Frontal cortex (tissue), 4 donors: Measurements from ENCODE around the gene OR5H2. TPM values are rescaled to one million over a fixed set of nuclear protein-coding genes. Genes with fewer than 3 reads are reported as not detected.
"Not testable (repeated sequence)": the region's sequence is repeated elsewhere in the genome, so short reads cannot be mapped to it uniquely, and the experiment has no call there.

ENCODE experiments used
- DNase-seq, 2 donors: peaks; one replicate each; pipeline ENCODE4 v3.0.0; 2012; ENCODE audit warnings: low spot score in 2 of 2
- FAIRE-seq: peaks from 2 replicates; lab custom pipeline; 2012; peaks lifted over from hg19 to GRCh38; lab: Jason Lieb, UNC
- total RNA-seq: library from RNA; depleted of rRNA; stranded (reverse); fragments of >200 nt; gene quantifications from one replicate; pipeline ENCODE4 v1.2.3, GENCODE V29; 2014
- donor health status: control.
- donor health status: control.
- donor health status: control.

OR5H2 gene
- not detected for total RNA-seq

DNA sequence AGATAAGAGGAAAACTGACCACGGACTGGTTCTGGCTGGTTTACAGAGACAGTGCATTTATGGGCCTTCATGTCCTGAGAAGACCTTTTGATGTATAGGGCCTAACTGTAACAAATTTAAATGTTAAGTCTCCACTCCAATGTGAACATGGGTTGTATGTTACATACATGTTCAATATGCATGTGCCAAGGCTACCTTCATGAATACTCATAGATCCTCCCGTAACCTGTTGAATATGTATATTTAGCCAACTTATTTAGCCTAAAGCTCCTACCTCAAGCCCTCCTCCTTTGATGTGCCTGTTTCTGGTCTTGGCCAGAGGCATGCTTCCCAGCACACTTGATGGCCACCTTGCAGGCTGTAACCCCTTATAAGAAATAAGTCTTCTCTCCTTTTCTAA is at the start of gene OR5H2:
Gene OR5H2 (plus strand): TSS at position 301 of the 400 bp plus-strand sequence. CDS start 398 bp downstream, outside the sequence.
- DNase-seq (no peak), FAIRE-seq (no peak)

DNA sequence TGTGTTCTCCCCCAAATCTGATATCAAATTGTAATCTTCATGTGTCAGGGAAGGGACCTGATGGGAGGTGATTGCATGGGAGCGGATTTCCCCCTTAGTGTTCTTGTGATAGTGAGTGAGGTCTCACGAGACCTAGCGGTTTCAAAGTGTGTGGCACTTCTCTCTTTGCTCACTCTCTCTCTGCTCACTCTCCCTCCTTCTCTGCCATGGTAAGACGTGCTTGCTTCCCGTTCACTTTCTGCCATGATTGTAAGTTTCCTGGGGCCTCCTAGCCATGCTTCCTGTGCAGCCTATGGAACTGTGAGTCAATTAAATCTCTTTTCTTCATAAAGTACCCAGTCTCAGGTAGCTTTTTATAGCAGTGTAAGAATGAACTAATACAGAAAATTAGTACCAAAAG is 48.8 kb upstream of the OR5H2 start:
- no peak for FAIRE-seq
- DNase-seq = no peak

DNA sequence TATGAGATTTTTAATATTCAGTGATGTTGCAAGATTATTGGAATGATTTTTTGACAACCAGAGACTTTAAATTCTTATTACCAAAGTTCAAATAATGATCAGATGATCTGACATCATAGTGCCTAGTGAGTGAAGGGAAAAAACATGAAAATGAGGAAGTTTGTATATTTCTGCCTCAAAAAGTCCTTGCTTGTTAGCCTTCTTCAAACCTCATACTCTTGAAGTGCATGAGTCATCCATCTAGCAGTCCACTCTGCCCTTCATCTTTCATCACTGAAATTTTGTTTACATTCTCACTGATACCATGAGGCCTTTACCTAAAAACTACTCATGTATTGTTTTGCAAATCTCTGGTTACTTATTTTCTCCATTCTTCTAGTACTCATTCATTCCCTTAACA is 42.2 kb upstream of the OR5H2 start:
- FAIRE-seq = no peak
- DNase-seq = no peak

DNA sequence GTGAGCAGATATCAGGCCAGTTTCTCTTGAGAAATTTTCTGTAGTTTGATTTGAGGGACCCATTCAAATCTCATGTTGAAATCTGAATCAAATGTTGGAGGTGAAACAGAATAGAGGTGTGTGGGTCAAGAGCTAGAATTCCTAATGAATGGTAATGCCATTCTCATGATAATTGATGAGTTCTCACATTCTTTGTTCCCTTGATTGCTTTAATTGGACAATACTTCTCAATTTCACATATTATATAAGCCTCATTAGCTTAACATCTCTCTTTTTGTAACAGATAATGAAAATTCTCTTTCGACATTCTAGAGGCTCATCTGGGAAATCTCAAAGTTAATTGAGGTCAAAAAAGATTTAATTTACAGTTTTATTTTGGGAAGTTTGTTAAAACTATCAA is 40.1 kb upstream of the OR5H2 start:
- no peak for DNase-seq

DNA sequence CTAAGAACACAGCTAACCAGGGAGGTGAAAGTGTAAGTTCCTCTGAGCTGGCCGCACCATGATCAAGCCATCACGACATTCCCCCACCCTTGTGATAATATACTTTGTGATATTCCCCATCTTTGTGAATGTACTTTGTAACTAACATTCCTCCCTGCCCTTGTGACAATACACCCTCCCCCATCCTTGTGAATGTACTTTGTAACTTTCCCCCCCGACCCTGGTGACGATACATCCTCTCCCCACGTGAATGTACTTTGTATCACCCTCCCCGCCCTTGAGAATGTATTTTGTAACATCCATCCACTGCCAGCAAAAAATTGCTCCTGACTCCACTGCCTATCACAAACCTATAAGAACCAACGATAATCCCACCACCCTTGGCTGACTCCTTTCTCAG is 38.5 kb upstream of the OR5H2 start:
- FAIRE-seq = no peak

More for the DNA sequence above, 40.1 kb upstream of the OR5H2 start:
- no peak for FAIRE-seq

DNA sequence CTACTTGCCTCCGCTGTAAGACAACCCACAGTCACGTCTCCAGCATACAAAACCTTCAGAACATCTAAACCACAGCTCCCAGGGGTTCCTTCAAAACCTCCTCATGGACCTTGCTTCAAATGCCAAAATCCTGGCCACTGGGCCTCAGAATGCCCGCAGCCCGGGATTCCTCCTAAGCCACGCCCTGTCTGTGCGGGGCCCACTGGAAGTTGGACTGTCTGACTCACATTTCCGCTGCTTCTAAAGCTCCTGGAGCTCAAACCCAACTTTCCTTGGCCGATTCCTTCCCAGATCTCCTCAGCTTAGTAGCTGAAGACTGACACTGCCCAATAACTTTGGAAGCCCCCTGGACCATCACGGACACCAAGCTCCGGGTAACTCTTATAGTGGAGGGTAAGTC is 36.2 kb upstream of the OR5H2 start:
- DNase-seq (no peak), FAIRE-seq (no peak)

More for the DNA sequence above, 38.5 kb upstream of the OR5H2 start:
- DNase-seq = no peak

DNA sequence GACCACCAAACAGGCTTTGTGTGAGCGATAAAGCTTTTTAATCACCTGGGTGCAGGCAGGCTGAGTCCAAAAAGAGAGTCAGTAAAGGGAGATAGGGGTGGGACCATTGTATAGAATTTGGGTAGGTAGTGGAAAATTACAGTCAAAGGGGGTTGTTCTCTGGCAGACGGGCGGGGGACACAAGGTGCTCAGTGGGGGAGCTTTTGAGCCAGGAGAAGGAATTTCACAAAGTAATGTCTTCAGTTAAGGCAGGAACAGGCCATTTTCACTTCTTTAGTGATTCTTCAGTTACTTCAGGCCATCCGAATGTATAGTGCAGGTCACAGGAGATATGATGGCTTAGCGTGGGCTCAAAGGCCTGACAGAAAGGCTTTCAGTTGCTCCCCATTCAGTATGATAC is 26.3 kb upstream of the OR5H2 start:
- FAIRE-seq, DNase-seq: not testable (repeated sequence)

DNA sequence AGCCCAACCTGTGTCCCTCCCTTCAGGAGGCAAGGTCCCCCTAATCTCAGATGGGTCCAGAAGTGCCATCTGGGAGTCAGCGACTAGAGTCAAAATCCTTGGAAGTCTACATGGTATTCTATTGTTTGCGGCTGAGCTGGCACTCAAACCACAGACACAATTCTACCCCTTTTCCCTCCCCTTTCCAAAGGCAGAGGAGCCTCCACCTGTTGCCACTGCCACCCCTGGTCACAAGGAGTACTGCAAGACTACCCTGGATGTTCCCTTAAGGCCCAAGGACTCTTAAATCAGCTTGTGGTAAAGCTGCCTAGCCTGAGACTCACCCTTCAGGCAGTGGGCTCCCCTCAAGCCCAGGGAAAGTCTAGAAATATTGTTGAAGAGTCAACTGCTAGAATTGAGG is 22.6 kb upstream of the OR5H2 start:
- DNase-seq (no peak), FAIRE-seq (no peak)

DNA sequence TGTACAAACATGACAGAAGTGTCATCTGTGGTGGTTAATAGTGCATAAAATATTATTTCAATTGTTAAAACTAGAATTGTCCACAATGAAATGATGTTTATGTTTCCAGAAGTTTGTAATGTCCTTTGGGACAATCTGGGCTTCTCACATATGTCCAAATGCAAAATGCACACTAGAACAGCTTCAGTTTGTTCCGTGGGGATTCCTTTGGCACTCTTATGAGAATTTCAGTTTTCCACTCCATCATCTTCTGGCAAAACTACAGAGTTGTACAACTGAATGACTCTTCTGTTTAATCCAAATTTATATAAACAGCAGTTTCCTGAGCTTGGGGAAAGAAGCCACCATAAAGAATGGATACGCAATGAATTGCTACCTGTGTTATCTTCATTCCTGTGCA is 20.3 kb upstream of the OR5H2 start:
- no peak for FAIRE-seq
- no peak for DNase-seq

DNA sequence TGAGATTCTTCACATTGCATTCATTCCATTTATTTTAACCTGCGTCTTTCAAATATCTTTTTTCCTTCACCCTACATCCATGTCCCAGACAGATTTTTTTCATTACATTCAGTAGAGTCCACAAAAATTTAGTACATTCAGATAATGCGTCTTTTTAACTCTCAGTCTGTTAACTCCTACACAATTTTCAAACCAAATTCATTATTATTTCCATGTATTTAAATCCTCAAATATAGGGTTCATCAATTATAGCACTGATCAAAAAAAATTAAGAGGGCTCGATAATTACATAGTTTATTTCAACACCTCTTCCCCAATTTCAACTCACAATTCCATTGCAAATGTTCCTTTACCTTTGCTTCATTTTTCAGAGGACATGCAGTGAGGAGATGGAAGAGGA is 18.4 kb upstream of the OR5H2 start, which contains the start of gene OR5H6:
Gene OR5H6 (plus strand): TSS at position 301 of the 400 bp plus-strand sequence. CDS start 89 bp downstream, at position 390.
- DNase-seq (no peak), FAIRE-seq (no peak)

DNA sequence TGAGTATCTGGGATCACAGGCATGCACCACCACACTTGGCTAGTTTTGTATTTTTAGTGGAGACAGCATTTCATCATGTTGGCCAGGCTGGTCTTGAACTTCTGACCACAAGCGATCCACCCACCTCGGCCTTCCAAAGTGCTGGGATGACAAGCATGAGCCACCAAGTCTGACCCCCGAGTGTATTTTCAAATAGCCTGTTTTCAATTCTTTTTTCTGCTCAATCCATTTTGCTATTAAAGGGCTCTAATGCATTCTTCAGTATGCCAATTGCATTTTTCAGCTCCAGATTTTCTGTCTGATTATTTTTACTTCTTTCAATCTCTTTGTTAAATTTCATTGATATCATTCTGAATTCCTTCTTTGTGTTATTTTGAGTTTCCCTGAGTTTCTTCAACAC is 12.5 kb upstream of the OR5H2 start:
- DNase-seq (no peak), FAIRE-seq (no peak)

DNA sequence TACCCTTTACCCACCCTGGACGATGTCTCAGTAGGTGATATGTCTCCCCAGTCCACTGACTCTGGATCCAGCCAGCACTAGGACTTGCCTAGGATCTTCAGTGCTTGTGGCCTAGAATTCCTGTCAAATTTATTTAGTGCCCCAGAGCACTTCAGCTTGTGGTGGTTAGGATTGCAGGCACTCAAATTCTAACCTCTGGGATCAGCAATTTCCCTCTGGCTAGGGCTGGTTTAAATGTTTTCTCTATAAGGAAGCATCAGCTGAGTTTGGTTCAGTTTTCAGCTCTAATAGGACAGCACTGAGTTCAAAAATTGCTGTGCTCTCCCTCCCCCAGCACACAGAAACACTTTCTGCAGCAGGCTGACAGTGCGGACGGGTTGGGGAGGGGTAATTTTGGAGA is 10.2 kb upstream of the OR5H2 start:
- FAIRE-seq = no peak
- no peak for DNase-seq

DNA sequence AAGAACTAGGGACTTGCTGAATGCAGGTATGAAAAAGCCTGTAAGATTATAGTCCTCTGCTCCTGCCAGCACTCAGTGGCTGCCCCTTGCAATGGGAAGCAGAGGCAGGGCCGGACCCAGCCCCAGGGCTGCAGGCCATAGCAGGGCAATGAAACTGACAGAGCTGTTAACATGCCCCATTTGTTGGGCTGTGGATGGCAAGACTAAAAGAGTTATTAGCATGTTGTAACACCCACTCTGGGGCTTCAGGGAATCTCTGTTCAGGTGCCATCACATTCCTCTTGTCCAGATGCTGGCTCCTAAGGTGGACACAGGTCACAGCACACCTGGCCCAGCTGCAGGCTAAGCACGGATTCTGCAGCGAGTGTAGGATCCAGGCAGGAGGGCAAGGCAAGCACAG is 7.4 kb upstream of the OR5H2 start:
- DNase-seq (no peak), FAIRE-seq (no peak)

DNA sequence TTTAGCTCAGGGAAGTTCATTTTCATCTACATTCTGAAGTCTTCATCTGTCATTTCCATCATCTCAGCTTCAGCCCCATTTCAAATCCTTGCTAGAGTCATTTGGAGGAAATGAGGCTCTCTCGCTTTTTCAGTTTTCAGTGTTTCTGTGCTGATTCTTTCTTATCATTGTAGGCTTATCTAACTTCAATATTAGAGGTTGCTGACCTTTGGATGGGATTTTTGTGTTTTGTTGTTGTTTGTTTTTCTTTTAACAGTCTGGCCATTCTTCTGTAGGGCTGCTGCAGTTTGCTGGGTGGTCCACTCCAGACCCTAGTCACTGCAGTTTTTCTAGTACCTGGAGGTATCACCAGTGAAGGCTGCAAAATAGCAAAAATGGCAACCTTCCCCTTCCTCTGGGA is 8.6 kb downstream of the OR5H2 start:
- DNase-seq (no peak), FAIRE-seq (no peak)

DNA sequence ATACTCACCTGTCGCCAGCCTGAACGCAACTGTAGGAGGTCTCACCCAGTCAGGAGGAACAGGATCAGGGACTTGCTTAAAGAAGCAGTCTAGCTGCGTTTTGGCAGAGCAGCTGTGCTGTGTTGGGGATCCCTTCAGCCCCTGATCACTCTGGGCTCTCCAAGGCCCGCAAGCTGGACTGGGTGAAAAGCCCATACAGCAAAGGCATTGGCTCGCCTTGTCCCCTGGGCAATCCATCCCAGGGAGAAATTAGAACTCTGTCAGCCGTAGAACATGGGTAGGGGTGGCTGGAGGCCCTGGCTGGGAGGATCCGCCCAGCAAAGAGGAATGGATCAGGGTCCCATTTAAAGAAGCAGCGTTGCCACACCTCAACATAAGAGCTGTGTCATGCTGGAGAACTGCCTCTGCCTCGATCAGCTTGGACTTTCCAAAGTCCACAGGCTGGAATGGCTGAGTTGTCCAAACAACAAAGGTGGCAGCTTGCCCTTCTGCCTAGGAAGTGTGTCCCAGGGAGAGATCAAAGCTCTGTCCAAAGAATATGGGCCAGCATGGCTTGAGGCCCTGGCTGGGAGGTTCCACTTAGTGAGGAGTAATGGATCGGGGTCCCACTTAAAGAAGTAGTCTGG is 9.1 kb downstream of the OR5H2 start:
- no peak for FAIRE-seq

DNA sequence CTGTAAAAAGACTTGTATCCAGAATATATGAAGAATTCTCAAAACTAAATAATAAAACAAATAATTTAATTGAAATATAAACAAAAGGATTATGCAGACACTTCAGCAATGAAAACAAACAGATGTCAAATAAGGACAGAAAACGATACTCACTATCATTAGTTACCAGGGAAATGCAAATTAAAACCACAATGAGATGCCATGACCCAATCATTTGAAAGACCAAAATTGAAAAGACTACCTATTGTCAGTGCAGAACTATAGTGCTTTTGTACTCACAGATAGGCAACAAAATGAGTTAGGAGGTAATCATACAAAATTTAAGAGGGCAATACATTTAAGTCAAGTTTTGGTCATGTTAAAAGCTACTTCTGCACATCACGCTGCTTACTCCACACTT is 39.8 kb downstream of the OR5H2 start:
- no peak for DNase-seq
- FAIRE-seq = no peak

More for the DNA sequence above, 9.1 kb downstream of the OR5H2 start:
- no peak for DNase-seq

DNA sequence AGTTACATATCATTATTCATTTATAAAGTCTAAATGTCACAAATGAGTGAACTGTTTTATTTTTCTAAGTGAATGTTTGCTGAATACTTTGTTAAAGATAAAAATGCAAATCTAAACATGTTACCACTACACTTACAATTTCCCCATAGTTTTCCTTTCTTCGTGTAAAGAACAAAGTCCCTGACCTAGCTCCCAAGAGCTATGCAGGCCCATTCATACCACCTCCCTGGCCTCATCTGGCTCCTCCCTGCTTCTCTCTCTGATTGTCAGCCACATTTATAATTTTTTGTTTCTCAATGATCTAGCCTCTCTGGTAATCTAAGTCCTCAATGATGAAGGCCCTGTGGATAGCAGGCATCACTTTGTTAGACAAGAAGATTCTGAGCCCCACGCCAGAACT is 40.4 kb downstream of the OR5H2 start:
- DNase-seq (no peak), FAIRE-seq (no peak)

DNA sequence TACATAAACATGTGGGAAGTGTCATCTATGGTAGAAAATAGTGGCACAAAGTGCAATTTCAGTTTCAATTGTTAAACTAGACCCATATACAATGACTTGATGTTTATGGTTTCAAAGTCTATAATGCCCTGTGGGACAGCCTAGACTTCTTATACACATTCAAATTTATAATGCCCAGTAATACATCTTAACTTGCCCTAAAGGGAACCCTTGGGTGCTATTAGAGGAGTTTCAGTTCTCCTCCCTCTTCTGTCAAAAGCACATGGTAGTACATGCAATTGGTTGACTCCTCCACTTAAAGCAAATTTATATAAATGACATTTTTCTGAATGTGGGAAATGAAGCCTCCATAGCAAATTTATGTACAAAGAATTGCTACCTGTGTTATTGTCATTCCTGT is 41.1 kb downstream of the OR5H2 start:
- DNase-seq (no peak), FAIRE-seq (no peak)

DNA sequence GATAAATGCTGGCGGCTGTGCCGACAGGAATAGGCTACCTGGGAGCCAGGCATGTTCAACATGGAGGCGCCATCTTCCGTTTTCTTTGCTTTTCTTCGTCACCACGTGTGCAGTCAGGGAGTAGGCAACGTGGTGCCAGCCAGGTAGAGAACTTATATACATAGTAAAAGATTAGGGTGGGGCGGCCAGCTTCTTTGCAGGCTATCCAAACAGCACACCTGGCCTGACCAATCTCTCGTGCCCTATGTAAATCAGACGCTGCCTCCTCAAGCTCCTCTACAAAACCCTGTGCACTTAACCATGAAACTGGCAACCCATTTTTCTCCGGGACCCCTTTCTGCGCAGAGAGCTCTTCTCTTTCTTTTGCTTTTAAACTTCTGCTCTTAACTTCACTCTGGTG is 42.8 kb downstream of the OR5H2 start:
- DNase-seq = no peak
- no peak for FAIRE-seq

DNA sequence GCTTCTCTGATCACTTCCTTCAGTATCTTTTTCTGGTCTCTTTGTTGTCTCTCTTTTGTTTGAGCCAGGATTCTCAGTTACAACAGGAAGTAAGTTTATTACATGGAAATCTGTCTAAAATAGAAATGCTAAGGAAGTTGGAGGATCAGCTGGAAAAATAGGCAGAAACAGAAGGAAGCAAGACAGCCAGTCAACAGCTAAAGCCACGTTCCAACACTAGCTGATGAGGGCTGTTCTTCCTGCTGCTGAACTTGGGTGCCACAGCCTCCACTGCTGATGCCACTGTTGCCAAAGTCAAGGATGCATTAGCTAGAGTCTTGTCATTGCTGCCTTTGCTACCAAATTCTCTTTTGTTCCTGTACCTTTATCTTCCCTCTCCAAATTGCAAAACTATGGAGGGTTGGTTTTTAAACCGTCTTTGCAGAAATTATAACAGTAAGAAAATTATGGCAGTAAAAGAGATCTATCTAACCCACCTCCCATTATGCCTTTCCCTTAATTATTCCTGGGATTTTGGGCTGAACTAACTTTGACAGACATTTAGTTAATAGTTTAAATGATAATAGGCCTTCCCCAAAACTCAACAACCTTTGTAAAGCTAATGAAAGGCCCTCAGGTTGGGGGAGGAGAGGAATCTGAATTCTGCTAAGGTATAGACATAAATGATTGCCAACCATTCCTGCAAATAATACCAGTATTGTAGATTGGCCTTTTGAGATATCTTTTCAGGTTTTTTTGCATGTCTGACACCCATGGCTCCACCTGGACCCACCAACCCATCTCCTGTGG is 44.0 kb downstream of the OR5H2 start:
- no peak for DNase-seq
- no peak for FAIRE-seq

DNA sequence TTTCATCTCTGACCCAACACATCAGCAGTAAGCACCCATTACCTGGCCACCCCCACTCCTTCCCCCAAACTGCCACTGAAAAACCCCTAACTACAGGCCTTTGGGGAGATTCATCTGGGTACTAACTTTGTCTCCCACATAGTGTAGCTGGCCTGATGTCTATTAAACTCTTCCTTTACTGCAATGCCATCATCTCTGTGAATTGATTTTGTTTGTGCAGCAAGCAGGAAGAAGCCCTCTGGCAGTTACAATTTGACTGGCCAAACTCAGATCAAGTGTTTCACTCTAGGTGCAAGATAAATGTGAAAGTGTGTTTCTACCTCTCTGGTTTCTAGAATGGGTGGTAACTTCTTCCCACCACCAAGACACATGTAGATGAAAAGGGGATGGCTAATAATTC is 44.6 kb downstream of the OR5H2 start:
- DNase-seq (no peak), FAIRE-seq (no peak)

DNA sequence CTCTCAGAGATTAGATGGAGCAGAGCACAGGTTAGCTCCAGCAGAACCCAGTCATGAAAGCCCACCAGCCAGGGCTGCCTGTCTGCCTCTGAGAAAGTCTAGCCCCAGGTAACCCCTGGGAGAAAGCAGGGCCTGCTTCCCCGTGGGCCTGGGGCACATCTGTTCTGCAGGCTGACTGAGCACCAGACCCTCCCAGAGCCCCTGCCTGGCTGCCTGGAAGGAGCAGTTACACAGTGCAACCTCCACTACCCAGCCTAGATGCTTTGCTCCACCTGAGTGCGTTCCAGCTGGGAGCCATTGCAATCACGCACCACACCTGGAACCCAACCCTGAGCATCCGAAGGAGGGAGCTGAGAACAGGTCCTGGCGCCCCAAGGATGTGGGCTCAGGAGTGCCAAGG is 46.6 kb downstream of the OR5H2 start:
- no peak for FAIRE-seq
- DNase-seq = no peak
